ENCODE results near the gene CIB4.

DNA sequence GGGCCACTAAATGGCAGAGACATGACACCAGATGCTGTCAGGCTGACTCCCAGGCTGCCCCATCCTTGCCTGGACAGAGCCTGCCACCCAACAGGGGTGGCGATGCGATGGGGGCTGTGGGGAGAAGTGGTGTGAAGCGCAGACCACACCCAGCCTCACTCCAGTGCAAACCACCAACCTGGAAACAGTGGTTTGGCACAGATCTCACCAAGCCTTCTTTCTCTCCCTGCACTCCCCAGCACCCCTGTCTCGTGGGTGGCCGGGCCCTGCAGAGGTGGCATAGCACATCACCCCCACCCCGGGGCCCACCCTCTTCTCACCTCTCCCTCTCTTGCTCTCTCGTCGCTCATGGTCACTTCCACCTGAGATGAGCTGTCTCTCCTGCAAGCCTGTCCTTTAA, 32.6 kb downstream of the CIB4 start:
- TF ChIP-seq, protein P1, sequence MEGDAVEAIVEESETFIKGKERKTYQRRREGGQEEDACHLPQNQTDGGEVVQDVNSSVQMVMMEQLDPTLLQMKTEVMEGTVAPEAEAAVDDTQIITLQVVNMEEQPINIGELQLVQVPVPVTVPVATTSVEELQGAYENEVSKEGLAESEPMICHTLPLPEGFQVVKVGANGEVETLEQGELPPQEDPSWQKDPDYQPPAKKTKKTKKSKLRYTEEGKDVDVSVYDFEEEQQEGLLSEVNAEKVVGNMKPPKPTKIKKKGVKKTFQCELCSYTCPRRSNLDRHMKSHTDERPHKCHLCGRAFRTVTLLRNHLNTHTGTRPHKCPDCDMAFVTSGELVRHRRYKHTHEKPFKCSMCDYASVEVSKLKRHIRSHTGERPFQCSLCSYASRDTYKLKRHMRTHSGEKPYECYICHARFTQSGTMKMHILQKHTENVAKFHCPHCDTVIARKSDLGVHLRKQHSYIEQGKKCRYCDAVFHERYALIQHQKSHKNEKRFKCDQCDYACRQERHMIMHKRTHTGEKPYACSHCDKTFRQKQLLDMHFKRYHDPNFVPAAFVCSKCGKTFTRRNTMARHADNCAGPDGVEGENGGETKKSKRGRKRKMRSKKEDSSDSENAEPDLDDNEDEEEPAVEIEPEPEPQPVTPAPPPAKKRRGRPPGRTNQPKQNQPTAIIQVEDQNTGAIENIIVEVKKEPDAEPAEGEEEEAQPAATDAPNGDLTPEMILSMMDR (IDR thresholded peaks at IDR 0.05): no peak
- no peak for TF ChIP-seq EZH2 (IDR thresholded peaks at IDR 0.05; ENCODE audit: borderline replicate concordance, insufficient read depth, low read depth, low read length, poor library complexity, severe bottlenecking)

Measured in B cell (primary cell).